H1 (cell line): ENCODE results near the gene VPS35. TPM values are rescaled to one million over a fixed set of nuclear protein-coding genes. Genes with fewer than 3 reads are reported as not detected.

Source experiments
- ASH2L ChIP-seq: fragments of 200-600, 300-600 bp; sonication (generic); IDR thresholded peaks from one replicate; pipeline ENCODE4 v1.7.1; 2017; ENCODE audit warnings: low read length
- CHD7 ChIP-seq: fragments of 300-600 bp; sonication (generic); IDR thresholded peaks from 2 replicates; pipeline ENCODE4 v1.7.1; 2012; ENCODE audit warnings: low read length, moderate library complexity, mild to moderate bottlenecking, inconsistent platforms; ENCODE audit not compliant: insufficient replicate concordance
- MAFK ChIP-seq: IDR thresholded peaks from 2 replicates; pipeline ENCODE4 v1.6.1; 2012; ENCODE audit warnings: low read depth, mild to moderate bottlenecking, improper control_type of control experiment, low read length
- polyA plus RNA-seq, 7 experiments: library from polyadenylated mRNA; depleted of rRNA in 3 of 7; stranded (reverse) in 5 of 7; unstranded in 2 of 7; fragments of >200 nt in 5 of 7; fragments of 200-250 nt in 2 of 7; gene quantifications; 1 replicate in 5 of 7; 2 replicates in 1 of 7; 4 replicates in 1 of 7; pipeline versions ENCODE4 v1.2.1 to v1.2.3, GENCODE V29; 2011 to 2013; ENCODE audit warnings: missing spikeins in 2 of 7, mixed read lengths in 2 of 7
- total RNA-seq: library from RNA; stranded (reverse); fragmentation: NEBNext Ultra II Directional; extraction: Animal tissue kit (Norgen Biotek cat#: 25700); gene quantifications from 2 replicates; pipeline ENCODE4 v1.2.1, GENCODE V29; 2021
- TF ChIP-seq, protein P1 (sequence below): IDR thresholded peaks from 2 replicates; pipeline ENCODE4 v1.6.1; 2011; ENCODE audit warnings: low read depth, mild to moderate bottlenecking, low read length; ENCODE audit not compliant: insufficient read depth

Gene VPS35
- total and polyA plus RNA-seq, 2 of the 8 experiments (the other 6 are each of a cell fraction or from before 2014, with no cell fraction given), result 10.3 to 66.9 TPM

DNA sequence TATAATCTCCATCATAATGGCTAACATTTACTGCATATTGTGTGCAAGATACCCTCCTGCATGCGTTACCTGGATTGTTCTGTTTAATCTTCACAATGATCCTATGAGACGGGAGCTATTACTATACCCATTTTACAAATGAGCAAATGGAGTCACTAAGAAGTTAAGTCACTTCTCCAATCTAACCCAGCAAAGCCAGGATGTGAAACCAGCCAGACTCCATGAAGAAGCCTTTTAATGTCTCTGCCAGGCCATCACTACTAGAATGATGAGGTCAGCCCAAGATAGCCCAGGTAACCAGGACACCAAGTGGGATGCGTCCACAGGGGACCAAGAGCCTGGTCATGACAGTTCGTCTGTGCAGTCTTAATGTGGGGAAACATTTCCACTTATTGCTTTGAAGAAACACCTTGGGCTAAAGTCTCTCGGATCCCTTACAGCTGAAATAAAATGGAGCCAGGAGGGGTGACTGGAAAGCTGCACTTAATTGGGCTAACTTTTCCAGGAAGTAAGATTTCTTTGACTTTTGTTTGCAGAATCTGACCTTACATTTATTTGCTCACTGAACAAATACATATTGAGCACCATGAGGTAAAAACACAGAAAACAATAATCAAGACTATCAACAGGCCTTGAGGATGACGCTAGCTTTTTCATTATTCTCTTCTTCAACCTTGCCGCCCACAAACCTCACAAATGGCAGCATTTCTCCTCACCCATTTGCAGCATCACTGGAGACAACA, 66.9 kb downstream of the VPS35 start (continued):
- TF ChIP-seq CHD7 (no peak), ASH2L (no peak), MAFK (no peak)
- TF ChIP-seq, protein P1, sequence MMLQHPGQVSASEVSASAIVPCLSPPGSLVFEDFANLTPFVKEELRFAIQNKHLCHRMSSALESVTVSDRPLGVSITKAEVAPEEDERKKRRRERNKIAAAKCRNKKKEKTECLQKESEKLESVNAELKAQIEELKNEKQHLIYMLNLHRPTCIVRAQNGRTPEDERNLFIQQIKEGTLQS, result no peak
